Neural progenitor cell (in vitro differentiated cells): ENCODE measurements around the gene ARSK.

Experiments
- EZH2 ChIP-seq: fragments of 200-600 bp; sonication (generic); IDR thresholded peaks from 2 replicates; pipeline ENCODE4 v1.6.1; 2017; ENCODE audit warnings: antibody characterized with exemption, mild to moderate bottlenecking, moderate library complexity
- EZH2phosphoT487 ChIP-seq: fragments of 200-600 bp; sonication (generic); IDR thresholded peaks from 2 replicates; pipeline ENCODE4 v1.6.1; 2017; ENCODE audit warnings: antibody characterized with exemption
- TF ChIP-seq, protein P1 (sequence below): fragments of 200-600 bp; sonication (generic); IDR thresholded peaks from 2 replicates; pipeline ENCODE4 v1.5.1; 2017; ENCODE audit warnings: antibody characterized with exemption, mild to moderate bottlenecking

DNA sequence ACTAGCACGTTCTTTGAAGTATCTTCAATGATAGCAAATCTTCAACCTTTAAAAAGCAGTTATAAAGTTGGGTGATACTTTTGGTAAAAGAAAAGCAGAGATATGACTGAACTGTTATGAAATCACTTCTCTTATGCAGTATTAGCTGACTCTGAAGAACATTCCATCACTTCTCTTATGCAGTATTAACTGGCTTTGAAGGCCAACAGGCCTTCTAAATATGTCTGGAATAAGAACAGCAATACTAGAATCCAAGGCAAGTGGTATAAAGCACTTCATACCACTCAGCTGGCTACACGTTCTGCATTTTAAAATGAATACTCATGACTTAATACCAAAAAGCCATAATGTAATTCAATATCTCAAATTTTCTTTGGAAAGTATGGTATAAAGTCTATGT lies 17.4 kb upstream of the ARSK start:
- TF ChIP-seq, protein P1, sequence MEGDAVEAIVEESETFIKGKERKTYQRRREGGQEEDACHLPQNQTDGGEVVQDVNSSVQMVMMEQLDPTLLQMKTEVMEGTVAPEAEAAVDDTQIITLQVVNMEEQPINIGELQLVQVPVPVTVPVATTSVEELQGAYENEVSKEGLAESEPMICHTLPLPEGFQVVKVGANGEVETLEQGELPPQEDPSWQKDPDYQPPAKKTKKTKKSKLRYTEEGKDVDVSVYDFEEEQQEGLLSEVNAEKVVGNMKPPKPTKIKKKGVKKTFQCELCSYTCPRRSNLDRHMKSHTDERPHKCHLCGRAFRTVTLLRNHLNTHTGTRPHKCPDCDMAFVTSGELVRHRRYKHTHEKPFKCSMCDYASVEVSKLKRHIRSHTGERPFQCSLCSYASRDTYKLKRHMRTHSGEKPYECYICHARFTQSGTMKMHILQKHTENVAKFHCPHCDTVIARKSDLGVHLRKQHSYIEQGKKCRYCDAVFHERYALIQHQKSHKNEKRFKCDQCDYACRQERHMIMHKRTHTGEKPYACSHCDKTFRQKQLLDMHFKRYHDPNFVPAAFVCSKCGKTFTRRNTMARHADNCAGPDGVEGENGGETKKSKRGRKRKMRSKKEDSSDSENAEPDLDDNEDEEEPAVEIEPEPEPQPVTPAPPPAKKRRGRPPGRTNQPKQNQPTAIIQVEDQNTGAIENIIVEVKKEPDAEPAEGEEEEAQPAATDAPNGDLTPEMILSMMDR, result no peak
- no peak for TF ChIP-seq EZH2phosphoT487
- TF ChIP-seq EZH2, result no peak
